Osteocyte (in vitro differentiated cells): ENCODE measurements around the gene SRP68. TPM values are rescaled to one million over a fixed set of nuclear protein-coding genes. Genes with fewer than 3 reads are reported as not detected.
"Not testable (repeated sequence)": the region's sequence is repeated elsewhere in the genome, so short reads cannot be mapped to it uniquely, and the experiment has no call there.

ENCODE experiments used
- DNase-seq: peaks from one replicate; pipeline ENCODE4 v3.0.0; 2021; ENCODE audit warnings: mixed read lengths; ENCODE audit not compliant: unreplicated experiment; ENCODE audit errors: extremely low spot score
- H3K27ac Mint-ChIP-seq: one replicate; pipeline ENCODE4 v1.8.0; 2021; ENCODE audit warnings: mild to moderate bottlenecking, mixed read lengths; ENCODE audit not compliant: unreplicated experiment
- H3K27me3 Mint-ChIP-seq: one replicate; pipeline ENCODE4 v1.8.0; 2021; ENCODE audit warnings: mixed read lengths; ENCODE audit not compliant: unreplicated experiment
- H3K36me3 Mint-ChIP-seq: one replicate; pipeline ENCODE4 v1.8.0; 2021; ENCODE audit warnings: mixed read lengths; ENCODE audit not compliant: unreplicated experiment
- H3K4me1 Mint-ChIP-seq: one replicate; pipeline ENCODE4 v1.8.0; 2021; ENCODE audit warnings: mixed read lengths; ENCODE audit not compliant: unreplicated experiment
- H3K4me3 Mint-ChIP-seq: one replicate; pipeline ENCODE4 v1.8.0; 2021; ENCODE audit warnings: mild to moderate bottlenecking, moderate library complexity, mixed read lengths; ENCODE audit not compliant: unreplicated experiment
- H3K9me3 Mint-ChIP-seq: one replicate; pipeline ENCODE4 v1.8.0; 2021; ENCODE audit warnings: mixed read lengths; ENCODE audit not compliant: unreplicated experiment
- total RNA-seq: library from RNA; stranded (reverse); gene quantifications from 2 replicates; pipeline ENCODE4 v1.2.1, GENCODE V29; 2021
- TF ChIP-seq, protein P1 (sequence below): fragments of 200-600 bp; sonication (generic); IDR thresholded peaks from 2 replicates; pipeline ENCODE4 v1.5.0; 2021; ENCODE audit warnings: antibody characterized with exemption, mild to moderate bottlenecking, moderate library complexity

Gene SRP68
- total RNA-seq, 1 donor from 2014 or later, result 74.7 TPM

DNA sequence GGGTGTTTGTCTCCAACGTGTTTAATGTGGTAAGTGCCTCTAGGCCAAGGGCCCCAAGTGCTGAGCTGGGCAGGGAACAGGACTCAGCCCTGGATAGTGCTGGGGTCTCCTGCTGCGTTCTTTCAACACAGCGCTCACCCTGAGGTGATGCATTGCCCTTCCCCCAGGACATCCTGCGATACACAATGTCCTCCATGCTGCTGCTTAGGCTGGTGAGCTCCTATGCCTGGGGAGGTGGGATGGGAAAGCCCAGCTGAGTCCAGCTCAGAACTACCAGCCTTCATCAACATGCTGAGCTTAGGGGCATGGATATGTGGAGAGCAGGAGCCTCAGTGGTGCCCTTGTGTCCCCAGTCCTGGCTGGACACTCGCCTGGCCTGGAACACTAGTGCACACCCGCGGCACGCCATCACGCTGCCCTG is 7.2 kb upstream of the SRP68 start:
- Mint-ChIP-seq H3K36me3 (peaks cover 13% of the 10 kb centered on the region), H3K4me1 (peaks cover 12% of the 10 kb centered on the region), H3K27me3 (peaks cover 47% of the 10 kb centered on the region), H3K9me3 (no peaks in the 10 kb centered on the region), H3K4me3 (no peak overlapping the region), H3K27ac (no peak overlapping the region)
- TF ChIP-seq, protein P1, sequence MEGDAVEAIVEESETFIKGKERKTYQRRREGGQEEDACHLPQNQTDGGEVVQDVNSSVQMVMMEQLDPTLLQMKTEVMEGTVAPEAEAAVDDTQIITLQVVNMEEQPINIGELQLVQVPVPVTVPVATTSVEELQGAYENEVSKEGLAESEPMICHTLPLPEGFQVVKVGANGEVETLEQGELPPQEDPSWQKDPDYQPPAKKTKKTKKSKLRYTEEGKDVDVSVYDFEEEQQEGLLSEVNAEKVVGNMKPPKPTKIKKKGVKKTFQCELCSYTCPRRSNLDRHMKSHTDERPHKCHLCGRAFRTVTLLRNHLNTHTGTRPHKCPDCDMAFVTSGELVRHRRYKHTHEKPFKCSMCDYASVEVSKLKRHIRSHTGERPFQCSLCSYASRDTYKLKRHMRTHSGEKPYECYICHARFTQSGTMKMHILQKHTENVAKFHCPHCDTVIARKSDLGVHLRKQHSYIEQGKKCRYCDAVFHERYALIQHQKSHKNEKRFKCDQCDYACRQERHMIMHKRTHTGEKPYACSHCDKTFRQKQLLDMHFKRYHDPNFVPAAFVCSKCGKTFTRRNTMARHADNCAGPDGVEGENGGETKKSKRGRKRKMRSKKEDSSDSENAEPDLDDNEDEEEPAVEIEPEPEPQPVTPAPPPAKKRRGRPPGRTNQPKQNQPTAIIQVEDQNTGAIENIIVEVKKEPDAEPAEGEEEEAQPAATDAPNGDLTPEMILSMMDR, result no peak
- no peak for DNase-seq

DNA sequence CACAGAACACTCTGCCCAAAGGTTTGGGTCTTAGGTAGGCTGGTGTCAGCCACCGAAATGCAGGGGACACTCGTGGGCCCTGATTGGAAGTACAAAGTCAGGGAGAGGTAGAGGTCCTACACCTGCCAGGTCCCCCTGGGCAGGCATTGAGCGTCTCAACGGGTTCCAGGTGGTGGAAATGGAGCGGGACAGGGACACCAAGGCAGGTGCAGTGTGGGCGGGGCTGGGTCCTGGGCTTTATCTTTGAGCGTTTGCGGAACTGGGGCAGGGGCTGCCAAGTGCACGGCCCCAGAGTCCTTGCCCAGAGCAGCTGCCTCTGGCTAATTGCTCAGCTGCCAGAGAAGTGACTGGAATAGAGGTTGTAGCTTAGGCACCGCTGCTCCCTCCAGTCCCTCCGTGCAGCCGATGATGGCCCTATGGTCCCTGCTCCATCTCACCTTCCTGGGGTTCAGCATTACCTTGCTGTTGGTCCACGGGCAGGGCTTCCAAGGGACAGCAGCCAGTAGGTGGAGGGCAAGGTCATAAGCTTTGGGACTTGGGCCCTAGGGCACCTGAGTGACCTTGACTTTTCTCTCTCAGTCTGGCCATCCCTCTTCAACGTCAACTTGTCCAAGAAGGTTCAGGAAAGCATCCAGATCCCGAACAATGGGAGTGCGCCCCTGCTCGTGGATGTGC is 6.7 kb upstream of the SRP68 start, which contains the start of gene ZACN:
TSS of gene ZACN (plus strand) at position 323 of the 675 bp plus-strand sequence. CDS start at position 406, 83 bp downstream.
- peaks cover 7% of the 10 kb centered on the region for H3K36me3 Mint-ChIP-seq
- H3K4me3 Mint-ChIP-seq, result no peak within 1 kb of the TSS
- H3K4me1 Mint-ChIP-seq, result peaks cover 12% of the 10 kb centered on the region
- H3K27ac Mint-ChIP-seq, result no peak within 1 kb of the TSS
- no peaks in the 10 kb centered on the region for H3K9me3 Mint-ChIP-seq
- H3K27me3 Mint-ChIP-seq, result peaks cover 47% of the 10 kb centered on the region
- TF ChIP-seq, protein P1, result no peak
- no peak for DNase-seq

- not testable (repeated sequence) for DNase-seq, H3K4me3 Mint-ChIP-seq, H3K9me3 Mint-ChIP-seq, H3K27ac Mint-ChIP-seq, H3K36me3 Mint-ChIP-seq
- peaks cover 12% of the 10 kb centered on the region for H3K4me1 Mint-ChIP-seq
- peaks cover 51% of the 10 kb centered on the region for H3K27me3 Mint-ChIP-seq
Measured at GRCh38 chr17:76078370-76078769, 6.1 kb upstream of the SRP68 start.

- no peak for DNase-seq
- TF ChIP-seq, protein P1, result no peak
- H3K4me3 Mint-ChIP-seq, result no peak overlapping the region
- peaks cover 13% of the 10 kb centered on the region for H3K4me1 Mint-ChIP-seq
- no peak overlapping the region for H3K27ac Mint-ChIP-seq
- H3K36me3 Mint-ChIP-seq, result peaks cover 4% of the 10 kb centered on the region
- H3K9me3 Mint-ChIP-seq, result no peaks in the 10 kb centered on the region
- peaks cover 51% of the 10 kb centered on the region for H3K27me3 Mint-ChIP-seq
Measured at GRCh38 chr17:76077584-76078110, 5.3 kb upstream of the SRP68 start.

- Mint-ChIP-seq H3K4me1 (peaks cover 15% of the 10 kb centered on the region), H3K36me3 (no peaks in the 10 kb centered on the region), H3K27ac (no peak overlapping the region), H3K27me3 (peaks cover 51% of the 10 kb centered on the region), H3K9me3 (no peaks in the 10 kb centered on the region), H3K4me3 (no peak overlapping the region)
- TF ChIP-seq, protein P1, result no peak
- no peak for DNase-seq
Measured at GRCh38 chr17:76076765-76077583, 4.7 kb upstream of the SRP68 start.
